MCF 10A (cell line): ENCODE results near the gene HSD17B13. TPM values are rescaled to one million over a fixed set of nuclear protein-coding genes. Genes with fewer than 3 reads are reported as not detected.

Experiments used
- BruUV-seq: library from RNA; stranded (reverse); fragments of 400-500 nt; replicated peaks from 2 replicates; lab custom pipeline; 2021; lab: Mats Ljungman, UMichigan
- CTCF ChIA-PET: fragments of 300-600 bp; sonication (Branson Sonifier 250); formaldehyde crosslinking; extraction: SDS; loops from one replicate; lab custom pipeline; 2021; ENCODE audit warnings: antibody characterized with exemption, inconsistent platforms; lab: Yijun Ruan, JAX
- POLR2A ChIA-PET: fragments of 300-600, 350-650 bp; sonication (Branson Sonifier 250); formaldehyde crosslinking; extraction: SDS; loops from one replicate; lab custom pipeline; 2020; ENCODE audit warnings: antibody characterized with exemption, inconsistent platforms; lab: Yijun Ruan, JAX
- DNase-seq: peaks from one replicate; pipeline ENCODE4 v3.0.0-alpha.2; 2018; ENCODE audit not compliant: unreplicated experiment
- H3K27ac Mint-ChIP-seq: one replicate; pipeline ENCODE4 v1.8.0; 2022; ENCODE audit warnings: mild to moderate bottlenecking, low read depth, mixed read lengths; ENCODE audit not compliant: unreplicated experiment
- H3K27me3 Mint-ChIP-seq: one replicate; pipeline ENCODE4 v1.8.0; 2022; ENCODE audit warnings: mixed read lengths; ENCODE audit not compliant: insufficient read depth, unreplicated experiment
- H3K36me3 Mint-ChIP-seq: one replicate; pipeline ENCODE4 v1.8.0; 2022; ENCODE audit warnings: mild to moderate bottlenecking, moderate library complexity, mixed read lengths; ENCODE audit not compliant: insufficient read depth, unreplicated experiment
- H3K4me1 Mint-ChIP-seq: one replicate; pipeline ENCODE4 v1.8.0; 2022; ENCODE audit warnings: mixed read lengths; ENCODE audit not compliant: insufficient read depth, unreplicated experiment
- H3K4me3 Mint-ChIP-seq: one replicate; pipeline ENCODE4 v1.8.0; 2022; ENCODE audit warnings: mild to moderate bottlenecking, moderate library complexity, mixed read lengths; ENCODE audit not compliant: unreplicated experiment
- H3K9me3 Mint-ChIP-seq: one replicate; pipeline ENCODE4 v1.8.0; 2022; ENCODE audit warnings: mixed read lengths; ENCODE audit not compliant: unreplicated experiment
- intact Hi-C: fragments of 100-400 bp; cut with micrococcal nuclease; formaldehyde crosslinking; loops from 2 replicates; pipeline ENCODE4 v1.14.1; 2022
- total RNA-seq: library from RNA; stranded (reverse); gene quantifications from 2 replicates; pipeline ENCODE4 v1.2.3, GENCODE V29; 2022
- TF ChIP-seq, protein P1 (sequence below): fragments of 200-600 bp; IDR thresholded peaks from one replicate; pipeline ENCODE4 v1.8.0; 2022; ENCODE audit warnings: antibody characterized with exemption, mild to moderate bottlenecking; ENCODE audit not compliant: unreplicated experiment

The HSD17B13 gene
- total RNA-seq, 1 experiment from 2014 or later, result not detected

DNA sequence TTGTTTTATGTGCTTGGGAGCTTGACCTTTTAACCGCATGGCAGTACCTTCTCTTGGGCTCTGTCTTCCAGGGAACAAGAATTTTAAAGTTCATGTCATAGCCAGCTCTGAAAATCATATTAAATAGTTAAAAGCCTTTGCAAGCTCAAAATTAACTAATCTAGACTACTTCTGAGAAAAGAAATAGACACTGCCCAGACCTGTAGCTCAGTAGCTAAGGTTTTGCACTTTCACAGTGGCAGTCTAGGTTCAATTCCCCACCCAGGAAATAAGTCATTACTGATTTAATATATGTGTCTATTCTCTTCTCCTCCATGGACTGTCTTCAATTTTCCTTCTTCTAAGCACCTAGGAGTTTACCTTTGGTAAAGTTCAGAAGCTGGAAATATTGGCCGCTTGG, 40.9 kb upstream of the HSD17B13 start:
- ChIA-PET POLR2A (no interaction called here), CTCF (interaction anchor here (0.6 to 3.1 kb wide), 9 partner anchors 10 to 296 kb away, joined by 3 to 18 read pairs (median 4); partner anchors contain the start of gene NUDT9)
- intact Hi-C loops, result no loop called here
- H3K4me1 Mint-ChIP-seq, result no peaks in the 10 kb centered on the region
- H3K27ac Mint-ChIP-seq, result peak overlapping the region; percentile 7
- BruUV-seq, result no TSS peak
- H3K4me3 Mint-ChIP-seq, result no peak overlapping the region
- TF ChIP-seq, protein P1, sequence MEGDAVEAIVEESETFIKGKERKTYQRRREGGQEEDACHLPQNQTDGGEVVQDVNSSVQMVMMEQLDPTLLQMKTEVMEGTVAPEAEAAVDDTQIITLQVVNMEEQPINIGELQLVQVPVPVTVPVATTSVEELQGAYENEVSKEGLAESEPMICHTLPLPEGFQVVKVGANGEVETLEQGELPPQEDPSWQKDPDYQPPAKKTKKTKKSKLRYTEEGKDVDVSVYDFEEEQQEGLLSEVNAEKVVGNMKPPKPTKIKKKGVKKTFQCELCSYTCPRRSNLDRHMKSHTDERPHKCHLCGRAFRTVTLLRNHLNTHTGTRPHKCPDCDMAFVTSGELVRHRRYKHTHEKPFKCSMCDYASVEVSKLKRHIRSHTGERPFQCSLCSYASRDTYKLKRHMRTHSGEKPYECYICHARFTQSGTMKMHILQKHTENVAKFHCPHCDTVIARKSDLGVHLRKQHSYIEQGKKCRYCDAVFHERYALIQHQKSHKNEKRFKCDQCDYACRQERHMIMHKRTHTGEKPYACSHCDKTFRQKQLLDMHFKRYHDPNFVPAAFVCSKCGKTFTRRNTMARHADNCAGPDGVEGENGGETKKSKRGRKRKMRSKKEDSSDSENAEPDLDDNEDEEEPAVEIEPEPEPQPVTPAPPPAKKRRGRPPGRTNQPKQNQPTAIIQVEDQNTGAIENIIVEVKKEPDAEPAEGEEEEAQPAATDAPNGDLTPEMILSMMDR, result no peak
- peaks cover 26% of the 10 kb centered on the region for H3K36me3 Mint-ChIP-seq
- no peaks in the 10 kb centered on the region for H3K27me3 Mint-ChIP-seq
- no peaks in the 10 kb centered on the region for H3K9me3 Mint-ChIP-seq
- no peak for DNase-seq

DNA sequence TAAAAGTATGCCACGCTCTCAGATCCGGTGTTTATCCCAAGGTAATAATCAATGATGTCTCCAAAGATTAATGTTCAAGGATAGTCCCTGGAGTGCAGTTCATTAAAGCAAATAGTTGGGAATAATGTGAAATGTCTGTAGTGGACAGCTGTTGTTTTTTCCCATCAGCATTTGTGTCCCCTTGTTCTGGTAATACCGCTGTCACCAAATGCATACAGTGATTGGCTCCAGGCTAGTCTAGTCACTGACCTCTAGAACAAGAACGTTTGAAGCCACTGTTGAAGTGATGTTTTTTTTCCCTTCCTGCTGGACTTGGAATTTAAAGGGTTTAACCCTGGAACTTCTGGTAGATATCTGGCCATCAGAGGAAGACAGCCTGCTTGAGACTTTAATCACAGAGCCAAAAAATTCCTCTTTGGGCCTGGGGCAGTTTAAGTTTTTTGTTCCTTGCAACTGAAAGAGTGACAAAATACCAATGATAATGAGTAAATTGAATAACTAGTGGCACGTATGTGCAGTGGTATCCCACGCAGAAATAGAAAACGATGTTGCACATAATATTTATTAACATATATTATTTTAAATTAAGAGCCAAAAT, 37.8 kb upstream of the HSD17B13 start:
- ChIA-PET CTCF (no interaction called here), POLR2A (interaction anchor here (1.8 kb wide), 1 partner anchor 21 kb away, joined by 4 read pairs; no protein-coding TSS in a partner anchor)
- no peaks in the 10 kb centered on the region for H3K27me3 Mint-ChIP-seq
- intact Hi-C loops, result no loop called here
- TF ChIP-seq, protein P1, result no peak
- H3K4me1 Mint-ChIP-seq, result peaks cover 9% of the 10 kb centered on the region
- no peak for DNase-seq
- BruUV-seq, result no TSS peak
- no peak overlapping the region for H3K4me3 Mint-ChIP-seq
- H3K36me3 Mint-ChIP-seq, result peaks cover 19% of the 10 kb centered on the region
- H3K27ac Mint-ChIP-seq, result no peak overlapping the region
- no peaks in the 10 kb centered on the region for H3K9me3 Mint-ChIP-seq

DNA sequence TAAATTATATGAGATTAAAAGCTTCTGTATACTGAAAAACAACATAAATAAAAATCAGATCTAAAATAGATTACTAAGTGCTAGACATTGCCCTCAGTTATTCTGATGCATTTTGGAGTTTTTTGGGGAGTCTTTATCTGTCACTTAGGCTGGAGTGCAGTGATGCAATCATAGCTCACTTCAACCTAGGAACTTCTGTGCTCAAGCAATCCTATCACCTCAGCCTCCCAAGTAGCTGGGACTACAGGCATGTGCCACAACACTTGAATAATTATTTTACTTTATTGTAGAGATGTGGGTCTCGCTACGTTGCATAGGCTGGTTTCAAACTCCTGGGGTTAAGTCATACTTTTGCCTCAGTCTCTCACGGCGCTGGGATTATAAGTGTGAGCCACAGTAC, 36.6 kb upstream of the HSD17B13 start:
- Mint-ChIP-seq H3K27me3 (no peaks in the 10 kb centered on the region), H3K36me3 (peaks cover 9% of the 10 kb centered on the region), H3K4me1 (peaks cover 16% of the 10 kb centered on the region), H3K4me3 (no peak overlapping the region), H3K27ac (no peak overlapping the region), H3K9me3 (no peaks in the 10 kb centered on the region)
- ChIA-PET POLR2A (interaction anchor here (1.8 kb wide), 2 partner anchors 20 to 63 kb away, joined by 4 to 7 read pairs; partner anchors contain the start of gene NUDT9), CTCF (interaction anchor here (1.4 to 6.6 kb wide), 2 partner anchors 9 to 15 kb away, joined by 6 to 49 read pairs; no protein-coding TSS in a partner anchor)
- DNase-seq, result no peak
- BruUV-seq, result no TSS peak
- TF ChIP-seq, protein P1, result no peak
- intact Hi-C loops, result loop anchor here (5.0 to 10.0 kb wide), 2 partner anchors 63 to 316 kb away; partner anchors contain the start of gene NUDT9

DNA sequence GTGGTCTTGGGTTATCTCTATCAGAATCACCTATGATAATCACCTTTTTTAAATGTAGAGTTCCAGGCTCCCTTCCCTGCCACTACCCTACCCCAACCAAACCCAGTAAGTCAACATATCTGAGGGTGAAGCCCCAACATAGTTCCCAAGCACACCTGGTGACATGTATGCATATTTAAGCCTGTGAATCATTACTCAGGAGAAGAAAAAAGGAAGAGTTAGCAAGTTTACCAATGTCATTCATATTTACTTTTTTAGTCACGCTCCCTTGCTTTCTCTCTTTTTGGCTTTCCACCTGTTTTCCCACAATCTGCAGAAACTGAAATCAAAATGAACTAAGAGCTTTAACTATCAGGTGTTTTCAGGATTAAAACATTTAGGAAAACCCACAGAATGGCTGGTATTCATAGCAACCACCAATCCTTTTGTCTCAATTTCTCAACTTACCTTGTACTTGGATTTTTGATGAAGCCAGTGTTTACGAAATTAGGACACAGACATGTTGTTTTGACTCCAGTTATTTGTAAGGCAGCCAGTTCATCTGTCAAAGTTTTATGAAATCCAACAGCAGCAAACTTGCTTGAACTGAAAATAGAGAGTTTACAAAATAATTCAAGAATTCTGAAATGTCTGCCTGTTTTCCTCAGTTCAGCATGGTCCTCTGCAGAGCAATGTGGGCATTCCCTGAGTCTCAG, 34.3 kb upstream of the HSD17B13 start:
- no peaks in the 10 kb centered on the region for H3K9me3 Mint-ChIP-seq
- intact Hi-C loops, result loop anchor here (5.0 to 10.0 kb wide), 2 partner anchors 65 to 318 kb away; partner anchors contain the start of gene NUDT9
- H3K4me3 Mint-ChIP-seq, result no peak overlapping the region
- H3K4me1 Mint-ChIP-seq, result peaks cover 18% of the 10 kb centered on the region
- H3K36me3 Mint-ChIP-seq, result no peaks in the 10 kb centered on the region
- BruUV-seq, result no TSS peak
- no peaks in the 10 kb centered on the region for H3K27me3 Mint-ChIP-seq
- DNase-seq, result peak; percentile 14
- ChIA-PET CTCF (interaction anchor here (1.9 to 6.6 kb wide), 2 partner anchors 17 to 110 kb away, joined by 7 to 49 read pairs; no protein-coding TSS in a partner anchor), POLR2A (interaction anchor here (1.3 to 1.8 kb wide), 2 partner anchors 16 to 65 kb away, joined by 3 to 7 read pairs; partner anchors contain the start of gene NUDT9)
- TF ChIP-seq, protein P1, result no peak
- peak overlapping the region; percentile 57 for H3K27ac Mint-ChIP-seq
